MM.1S (cell line): Measurements from ENCODE around the gene MRPL16.

ENCODE experiments used
- CTCF ChIP-seq: fragments of 300-600 bp; sonication (generic); IDR thresholded peaks from 2 replicates; pipeline ENCODE4 v1.5.1; 2016; ENCODE audit warnings: antibody characterized with exemption, low read length, mixed read lengths
- EZH2 ChIP-seq: fragments of 300-600 bp; sonication (generic); optimal IDR thresholded peaks from 2 replicates; pipeline ENCODE3; 2017; ENCODE audit warnings: low read depth, mild to moderate bottlenecking, antibody characterized with exemption, low read length, mixed read lengths
- EZH2phosphoT487 ChIP-seq: fragments of 300-600 bp; sonication (generic); IDR thresholded peaks from 2 replicates; pipeline ENCODE4 v1.6.1; 2018; ENCODE audit warnings: antibody characterized with exemption, low read length

GRCh38 chr11:59813364-59813763, 2.8 kb upstream of the MRPL16 start:
- TF ChIP-seq CTCF (no peak), EZH2phosphoT487 (no peak), EZH2 (no peak)
